Pancreas (tissue), 10 donors: ENCODE measurements around the gene OCLN. TPM values are rescaled to one million over a fixed set of nuclear protein-coding genes. Genes with fewer than 3 reads are reported as not detected.
"Not testable (repeated sequence)": the region's sequence is repeated elsewhere in the genome, so short reads cannot be mapped to it uniquely, and the experiment has no call there.

ENCODE experiments used
- ATAC-seq, 4 donors: fragments of 200-7000 bp; cut with Tn5 transposase; one replicate each; pipeline versions ENCODE4 v1.8.0 to v1.9.1; 2020; ENCODE audit warnings: mild to moderate bottlenecking in 4 of 4, moderate library complexity in 4 of 4
- DNase-seq, 6 donors: peaks; one replicate each; pipeline ENCODE4 v3.0.0-alpha.2; 2020
- FAIRE-seq: peaks from 2 replicates; lab custom pipeline; 2012; peaks lifted over from hg19 to GRCh38; lab: Jason Lieb, UNC
- H3K27ac ChIP-seq, 4 donors: fragments of 200-600 bp; sonication (generic); 1 replicate in 3 of 4; 2 replicates in 1 of 4; pipeline versions ENCODE4 v1.5.0 to v1.8.0; 2020
- H3K27me3 ChIP-seq, 4 donors: fragments of 200-600 bp; one replicate each; pipeline ENCODE4 v1.8.0; 2021
- H3K36me3 ChIP-seq, 3 donors: fragments of 200-600 bp; sonication (generic) in 1 of 3; one replicate each; pipeline versions ENCODE4 v1.5.0 to v1.8.0; 2020 to 2021
- H3K4me1 ChIP-seq, 3 donors: fragments of 200-600 bp; one replicate each; pipeline ENCODE4 v1.8.0; 2021
- H3K4me3 ChIP-seq, 4 donors: fragments of 200-600 bp; sonication (generic) in 2 of 4; one replicate each; pipeline versions ENCODE4 v1.5.0 to v1.8.0; 2020 to 2021
- H3K9me3 ChIP-seq, 4 donors: fragments of 200-600 bp; one replicate each; pipeline ENCODE4 v1.8.0; 2021
- CTCF ChIP-seq, 4 donors: fragments of 200-600 bp; sonication (generic) in 3 of 4; IDR thresholded peaks; one replicate each; pipeline versions ENCODE4 v1.5.0 to v1.8.0; 2021; ENCODE audit warnings: antibody characterized with exemption in 4 of 4
- WGBS, 2 donors: extraction: QIAGEN DNeasy Blood & Tissue Kit; methylation state at CpG; one replicate each; pipeline ENCODE4 v1.1.7; 2013; 5-methylcytosine and 5-hydroxymethylcytosine counted together
- intact Hi-C, 3 donors: fragments of 100-400 bp; cut with DNase I; formaldehyde crosslinking; loops; one replicate each; pipeline versions ENCODE4 v1.11.1 to v1.14.2; 2022
- polyA plus RNA-seq, 2 donors: library from polyadenylated mRNA; stranded (reverse); fragments of 200-250 nt; gene quantifications; one replicate each; pipeline ENCODE4 v1.2.3, GENCODE V29; 2013
- total RNA-seq, 6 donors: library from RNA; stranded (reverse); fragmentation: NEBNext Ultra II Directional in 4 of 6; extraction: Animal tissue kit (Norgen Biotek cat#: 25700) in 4 of 6; gene quantifications; one replicate each; pipeline versions ENCODE4 v1.2.1 to v1.2.4, GENCODE V29; 2021 to 2023
- donor health status: healthy with polysubstance abuse.
- donor health status: DM: no; HTN: no; CAD: no; lungs with moderate emphysema.
- donor health status: DM: no; HTN: no; CAD: no.
- donor health status: control.
- donor health status: control.
- donor health status: Bipolar disorder and iron deficiency.
- donor health status: DM: yes; HTN: yes; CAD: no.
- donor health status: DM: no; HTN: no; CAD: no.
- donor health status: DM: no; HTN: no; CAD: no.
- donor health status: DM: yes; HTN: yes; CAD: no.

OCLN gene
- total and polyA plus RNA-seq, 8 donors: 10.9 to 107 (median 41.2) TPM

- intact Hi-C loops: no loop called here
- Histone ChIP-seq H3K4me3 (no peak overlapping the region), H3K4me1 (peaks cover 10 to 28% (median 22%) of the 10 kb centered on the region in 3 donors), H3K27me3 (no peaks in the 10 kb centered on the region), H3K36me3 (no peaks in the 10 kb centered on the region), H3K9me3 (no peaks in the 10 kb centered on the region), H3K27ac (peak overlapping the region in 2 of 4 donors; percentile 30 to 48)
- 33 to 40% methylated on average over 3 of the region's 3 CpGs for WGBS, 2 donors
- DNase-seq: no peak
- no peak for TF ChIP-seq CTCF (IDR thresholded peaks at IDR 0.05)
- no peak for FAIRE-seq
- no peak for ATAC-seq
Observed at GRCh38 chr5:69531406-69531801, 38.8 kb downstream of the OCLN start.

GRCh38 chr5:69537911-69538310 is 45.3 kb downstream of the OCLN start:
- H3K4me1 ChIP-seq, ATAC-seq, H3K4me3 ChIP-seq, H3K27me3 ChIP-seq, intact Hi-C loops, H3K9me3 ChIP-seq, DNase-seq, H3K36me3 ChIP-seq, H3K27ac ChIP-seq: not testable (repeated sequence)
- 68 to 85% methylated on average over 2 to 3 of the region's 3 CpGs for WGBS, 2 donors
- peak; percentile 76 for FAIRE-seq

DNA sequence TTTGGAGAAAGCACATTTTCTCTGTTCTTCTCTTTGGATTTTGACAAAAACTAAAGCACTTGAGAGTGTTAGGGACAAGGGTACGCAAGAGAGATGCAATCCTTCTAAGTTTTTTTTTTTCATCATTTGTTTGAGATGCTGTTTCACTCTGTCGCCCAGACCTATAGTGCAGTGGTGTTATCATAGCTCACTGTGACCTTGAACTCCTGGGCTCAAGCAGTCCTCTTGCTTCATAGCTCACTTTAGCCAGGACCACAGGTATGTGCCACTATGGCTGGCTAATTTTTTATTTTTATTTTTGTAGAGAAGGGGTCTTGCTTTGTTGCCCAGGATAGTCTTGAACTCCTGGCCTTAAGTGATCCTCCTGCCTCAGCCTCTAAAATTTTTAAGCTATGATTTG is 46.1 kb downstream of the OCLN start:
- FAIRE-seq, DNase-seq, H3K4me1 ChIP-seq, H3K4me3 ChIP-seq, H3K36me3 ChIP-seq, H3K27ac ChIP-seq, intact Hi-C loops, H3K27me3 ChIP-seq, H3K9me3 ChIP-seq: not testable (repeated sequence)
- peak in 1 of 4 donors; percentile 30 for ATAC-seq
- 31 to 40% methylated on average over 1 of the region's 2 CpGs for WGBS, 2 donors

DNA sequence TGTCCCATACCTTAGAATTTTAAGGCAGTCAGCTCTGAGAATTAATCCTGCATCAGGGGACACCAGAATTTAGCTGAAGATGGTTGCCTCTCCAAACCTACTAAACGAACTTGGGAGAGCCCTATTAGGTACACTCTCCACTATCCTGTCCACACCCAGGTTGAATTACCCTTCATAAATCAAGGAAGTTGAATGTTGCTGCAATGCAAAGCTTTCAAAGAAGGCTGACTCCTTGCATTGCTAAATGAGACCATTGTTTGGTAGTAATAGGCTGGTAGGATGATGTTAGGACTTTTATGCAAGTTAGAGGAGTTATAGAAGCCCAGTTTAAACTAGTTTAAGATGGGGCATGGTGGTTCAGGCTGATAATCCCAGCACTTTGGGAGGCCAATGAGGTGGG is 48.8 kb downstream of the OCLN start:
- H3K9me3 ChIP-seq, H3K4me3 ChIP-seq, H3K27me3 ChIP-seq, H3K36me3 ChIP-seq, H3K27ac ChIP-seq, ATAC-seq, DNase-seq, intact Hi-C loops, H3K4me1 ChIP-seq: not testable (repeated sequence)
- peak; percentile 5 for FAIRE-seq
- no CpG with 5 or more reads among the region's 1 CpG for WGBS, 2 donors

DNA sequence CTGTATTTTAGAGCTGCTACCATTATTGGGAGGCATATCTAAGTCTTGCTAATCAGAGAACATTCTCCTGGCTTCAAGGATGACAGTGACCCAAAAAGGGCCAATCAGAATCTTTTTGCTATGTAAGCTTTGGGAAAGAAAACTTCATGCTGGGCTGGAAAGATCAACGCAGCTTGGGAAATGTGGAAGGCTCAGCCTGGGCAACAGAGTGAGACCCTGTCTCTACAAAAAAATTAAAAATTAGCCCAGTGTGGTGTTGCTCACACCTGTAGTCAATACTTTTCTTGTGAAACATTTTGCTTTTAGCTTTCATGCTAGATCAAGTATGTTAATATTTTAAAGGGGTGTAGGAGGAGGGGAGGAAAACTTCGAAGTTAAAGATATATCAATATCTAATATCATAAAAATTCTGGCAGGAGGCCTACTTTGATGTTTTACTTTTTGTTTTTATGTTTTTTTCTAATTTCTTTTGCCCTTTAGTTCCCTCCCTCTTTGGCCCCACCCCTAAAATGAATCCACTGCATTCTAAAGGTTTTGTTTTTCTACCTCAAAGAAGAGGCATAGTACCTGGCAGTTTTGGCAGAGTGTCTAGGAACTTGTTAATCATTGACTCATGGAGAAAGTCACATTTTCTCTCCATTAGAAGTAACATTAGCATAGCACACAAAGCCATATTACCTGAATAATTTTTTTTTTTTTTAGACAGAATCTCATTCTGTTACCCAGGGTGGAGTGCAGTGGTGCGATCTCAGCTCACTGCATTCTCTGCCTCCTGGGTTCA is 50.4 kb downstream of the OCLN start:
- not testable (repeated sequence) for H3K9me3 ChIP-seq
- FAIRE-seq: peak; percentile 26

GRCh38 chr5:69544602-69545001 is 52.0 kb downstream of the OCLN start:
- H3K36me3 ChIP-seq, H3K27ac ChIP-seq, DNase-seq, H3K27me3 ChIP-seq, FAIRE-seq, H3K4me3 ChIP-seq, intact Hi-C loops, H3K4me1 ChIP-seq, H3K9me3 ChIP-seq: not testable (repeated sequence)
- no CpG with 5 or more reads among the region's 7 CpGs for WGBS, 2 donors
- peak in 3 of 4 donors; percentile 4 to 32 (median 21) for ATAC-seq

More for the DNA sequence above, 50.4 kb downstream of the OCLN start:
- ATAC-seq: peak; percentile 85 to 91 (median 86)
- H3K4me3 ChIP-seq, H3K4me1 ChIP-seq, H3K27me3 ChIP-seq, DNase-seq, H3K27ac ChIP-seq, H3K36me3 ChIP-seq, intact Hi-C loops: not testable (repeated sequence)
- WGBS, 2 donors: no CpG with 5 or more reads among the region's 3 CpGs

GRCh38 chr5:69559908-69560330 is 67.3 kb downstream of the OCLN start, which contains the start of gene GTF2H2C:
TSS of gene GTF2H2C (plus strand) at chr5:69560191. CDS start at chr5:69565133, 4,942 bp downstream.
- H3K4me1 ChIP-seq, H3K9me3 ChIP-seq, H3K36me3 ChIP-seq, FAIRE-seq, H3K27me3 ChIP-seq, intact Hi-C loops: not testable (repeated sequence)
- peak; percentile 67 to 90 (median 80) for DNase-seq
- TF ChIP-seq CTCF (IDR thresholded peaks at IDR 0.05): peak in 1 of 4 donors; percentile 10
- 0 to 1% methylated on average over 33 to 40 of the region's 40 CpGs for WGBS, 2 donors
- H3K4me3 ChIP-seq: peak within 1 kb of the TSS in 2 of 4 donors; percentile 29 to 41
- ATAC-seq: peak; percentile 97 to 99 (median 98)
- peak within 1 kb of the TSS in 3 of 4 donors; percentile 55 to 78 (median 74) for H3K27ac ChIP-seq

GRCh38 chr5:69560587-69561431 is 68.2 kb downstream of the OCLN start:
- intact Hi-C loops, FAIRE-seq, H3K4me1 ChIP-seq, H3K27me3 ChIP-seq, H3K9me3 ChIP-seq, H3K36me3 ChIP-seq: not testable (repeated sequence)
- WGBS, 2 donors: 25 to 35% methylated on average over 19 to 24 of the region's 31 CpGs
- Histone ChIP-seq H3K27ac (peak overlapping the region in 1 of 4 donors; percentile 15), H3K4me3 (peak overlapping the region in 2 of 4 donors; percentile 29 to 41)
- peak; percentile 3 to 50 (median 14) for ATAC-seq
- DNase-seq: peak in 2 of 6 donors; percentile 19

GRCh38 chr5:69566172-69566571 is 73.6 kb downstream of the OCLN start:
- H3K9me3 ChIP-seq, FAIRE-seq, DNase-seq, H3K27ac ChIP-seq, H3K4me3 ChIP-seq, H3K4me1 ChIP-seq, H3K36me3 ChIP-seq, ATAC-seq, intact Hi-C loops, H3K27me3 ChIP-seq: not testable (repeated sequence)
- WGBS, 2 donors: 63 to 67% methylated on average over 2 of the region's 2 CpGs
